ENCODE measurements around the gene CNOT10.

Gene CNOT10

GRCh38 chr3:32822609-32823498 is 137.9 kb downstream of the CNOT10 start:
- TF ChIP-seq CTCF (IDR thresholded peaks at IDR 0.05; ENCODE audit: low read depth, low read length) = no peak
- no peak overlapping the region for H3K4me3 ChIP-seq (ENCODE audit: low read depth, low read length)

All from WI38 (cell line).